SH-SY5Y (cell line): Measurements from ENCODE around the gene HMGXB3.

Source experiments
- GATA2 ChIP-seq: IDR thresholded peaks from 2 replicates; pipeline ENCODE4 v1.6.1; 2011; ENCODE audit warnings: mild to moderate bottlenecking, low read depth, low read length
- GATA3 ChIP-seq: IDR thresholded peaks from 2 replicates; pipeline ENCODE4 v1.6.1; 2011; ENCODE audit warnings: low read depth, mild to moderate bottlenecking, low read length, moderate library complexity

Gene HMGXB3

DNA sequence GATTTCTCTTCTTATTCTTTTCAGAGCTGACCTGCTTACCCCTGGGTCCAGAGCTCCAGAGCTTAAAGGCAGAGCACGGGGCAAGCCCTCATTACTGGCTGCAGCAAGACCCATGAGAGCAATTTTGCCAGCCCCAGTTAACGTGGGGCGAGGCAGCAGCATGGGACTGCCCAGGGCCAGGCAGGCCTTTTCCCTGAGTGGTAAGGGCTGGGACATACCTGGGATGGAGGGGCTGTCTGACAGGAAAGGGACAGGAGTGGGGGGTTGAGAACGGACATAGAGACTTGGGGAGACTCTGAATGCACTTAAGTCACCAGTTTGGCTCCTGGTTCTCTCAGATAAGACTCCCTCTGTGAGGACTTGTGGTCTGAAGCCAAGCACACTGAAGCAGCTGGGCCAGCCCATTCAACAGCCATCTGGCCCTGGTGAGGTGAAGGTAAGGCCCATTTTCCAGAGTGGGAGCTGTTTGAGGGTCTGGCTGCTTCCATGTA, 26.2 kb downstream of the HMGXB3 start:
- no peak for TF ChIP-seq GATA2
- TF ChIP-seq GATA3, result no peak

DNA sequence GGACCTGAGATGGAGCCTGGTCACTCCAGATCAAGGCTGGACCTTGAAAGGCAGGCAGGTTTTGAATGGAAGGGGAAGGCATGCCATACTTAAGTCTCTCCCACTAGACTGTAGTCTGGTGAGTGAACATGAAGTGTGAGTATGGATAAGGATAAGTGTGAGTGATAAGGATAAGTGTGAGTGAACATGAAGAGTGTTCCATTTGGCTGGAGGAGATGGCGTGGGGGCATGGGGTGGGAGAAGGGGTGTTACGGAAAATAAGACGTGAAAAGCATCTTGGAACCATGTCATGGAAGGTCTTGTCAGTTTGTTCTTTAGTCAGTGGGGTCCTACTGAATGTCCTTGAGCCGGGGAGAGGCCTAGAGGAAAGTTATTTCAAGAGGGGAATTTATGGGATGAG, 32.8 kb downstream of the HMGXB3 start:
- TF ChIP-seq GATA3, result no peak
- no peak for TF ChIP-seq GATA2

DNA sequence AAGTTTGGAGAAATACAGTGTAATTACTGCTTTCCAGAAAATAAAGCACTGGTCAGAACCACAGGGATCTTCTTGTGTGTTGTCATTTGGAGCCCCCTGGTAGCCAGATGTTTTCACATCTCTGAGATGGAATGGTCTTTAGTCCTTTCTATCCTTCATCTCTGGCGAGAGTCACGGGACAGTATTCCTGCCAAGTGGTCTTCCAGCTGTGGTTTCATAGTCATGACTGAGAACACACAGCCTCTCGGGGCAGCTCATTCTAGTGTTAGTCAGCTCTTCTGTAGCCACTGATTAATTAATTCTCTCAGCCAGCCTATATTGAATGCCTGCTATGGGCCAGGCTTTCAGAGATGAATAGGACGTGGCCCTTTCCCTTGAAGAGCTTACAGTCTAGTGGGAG, 34.1 kb downstream of the HMGXB3 start:
- no peak for TF ChIP-seq GATA2
- no peak for TF ChIP-seq GATA3

DNA sequence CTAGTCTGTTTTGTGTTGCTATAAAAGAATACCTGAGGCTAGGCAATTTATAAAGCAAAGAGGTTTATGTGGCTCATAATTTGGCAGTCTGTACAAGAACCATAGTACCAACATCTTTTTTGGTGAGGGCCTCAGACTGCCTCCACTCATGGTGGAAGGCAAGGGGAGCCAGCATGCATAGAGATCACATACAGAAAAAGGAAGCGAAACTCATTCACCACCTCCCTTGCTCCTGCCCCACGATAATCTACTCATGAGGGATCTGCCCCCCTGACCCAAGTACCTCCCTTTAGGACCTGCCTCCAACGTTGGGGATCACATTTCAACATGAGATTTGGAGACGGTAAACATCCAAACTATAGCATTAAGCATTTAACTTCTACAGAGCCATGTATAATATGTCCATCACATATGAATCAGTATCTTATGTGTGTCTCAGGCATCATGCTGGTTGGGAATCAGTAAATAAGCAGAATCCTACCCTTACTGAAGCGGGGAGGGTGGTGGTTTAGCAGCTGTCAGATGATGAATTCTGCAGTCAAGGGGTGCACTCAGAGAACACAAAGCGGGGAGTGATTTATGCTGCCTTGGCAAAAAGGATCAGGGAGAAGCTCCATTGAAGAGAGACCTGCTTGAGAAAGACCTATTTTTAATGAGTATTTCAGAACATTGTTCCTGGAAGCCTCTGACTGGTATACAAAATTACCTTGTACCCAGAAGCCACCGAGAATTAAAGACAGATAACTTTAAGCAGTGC, 34.8 kb downstream of the HMGXB3 start:
- TF ChIP-seq GATA3, result no peak
- no peak for TF ChIP-seq GATA2

DNA sequence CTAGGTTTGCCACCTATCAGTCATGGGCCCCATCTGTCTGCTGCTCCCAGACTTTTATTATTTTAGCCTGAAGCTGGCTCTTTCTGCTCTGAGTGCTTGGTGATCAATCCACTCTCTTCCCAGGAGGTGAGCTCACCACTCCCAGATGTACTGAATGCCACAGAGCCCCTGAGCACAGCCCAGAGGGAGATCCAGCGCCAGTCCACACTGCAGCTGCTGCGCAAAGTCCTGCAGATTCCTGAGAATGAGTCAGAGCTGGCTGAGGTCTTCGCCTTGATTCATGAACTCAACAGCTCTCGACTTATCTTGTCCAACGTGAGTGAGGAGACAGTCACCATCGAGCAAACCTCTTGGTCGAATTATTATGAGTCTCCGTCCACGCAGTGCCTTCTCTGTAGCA, 36.0 kb downstream of the HMGXB3 start:
- TF ChIP-seq GATA2, result no peak
- TF ChIP-seq GATA3, result no peak

DNA sequence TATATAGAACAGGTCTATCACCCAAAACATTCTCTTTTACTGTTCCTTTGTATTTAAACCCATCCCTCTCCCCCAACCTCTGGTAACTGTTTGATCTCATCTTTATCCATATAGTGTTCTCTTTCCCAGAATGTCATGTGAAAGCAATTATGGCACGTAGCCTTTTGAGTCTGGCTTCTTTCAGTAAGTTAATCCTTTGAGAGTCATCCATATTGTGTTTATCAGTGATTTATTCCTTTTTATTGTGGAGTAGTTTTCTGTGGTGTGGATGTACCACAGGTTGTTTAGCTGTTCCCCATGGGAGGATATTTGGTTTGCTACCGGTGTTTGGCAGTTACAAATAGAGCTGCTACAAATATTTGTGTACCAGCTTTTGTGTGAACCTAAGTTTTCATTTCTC, 38.0 kb downstream of the HMGXB3 start:
- TF ChIP-seq GATA3, result no peak
- TF ChIP-seq GATA2, result no peak

DNA sequence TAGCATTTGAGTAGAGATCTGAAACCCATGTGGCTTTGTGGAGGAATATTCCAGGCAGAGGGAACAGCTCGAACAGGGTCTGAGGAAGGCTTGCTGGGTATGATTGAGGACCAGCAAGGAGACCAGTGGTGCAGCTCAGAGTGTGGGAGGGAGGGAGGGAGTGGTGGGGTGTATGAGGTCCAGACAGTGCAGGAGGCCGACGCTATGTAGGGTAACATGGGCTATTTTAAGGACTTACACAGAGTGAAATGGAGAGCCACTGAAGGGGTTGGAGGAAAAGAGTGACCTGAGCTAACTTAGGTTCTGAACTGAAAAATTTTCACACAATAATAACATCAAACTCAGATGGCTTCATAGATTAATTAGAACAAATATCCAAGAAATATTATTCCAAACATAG, 41.9 kb downstream of the HMGXB3 start:
- TF ChIP-seq GATA2, result no peak
- TF ChIP-seq GATA3, result no peak

DNA sequence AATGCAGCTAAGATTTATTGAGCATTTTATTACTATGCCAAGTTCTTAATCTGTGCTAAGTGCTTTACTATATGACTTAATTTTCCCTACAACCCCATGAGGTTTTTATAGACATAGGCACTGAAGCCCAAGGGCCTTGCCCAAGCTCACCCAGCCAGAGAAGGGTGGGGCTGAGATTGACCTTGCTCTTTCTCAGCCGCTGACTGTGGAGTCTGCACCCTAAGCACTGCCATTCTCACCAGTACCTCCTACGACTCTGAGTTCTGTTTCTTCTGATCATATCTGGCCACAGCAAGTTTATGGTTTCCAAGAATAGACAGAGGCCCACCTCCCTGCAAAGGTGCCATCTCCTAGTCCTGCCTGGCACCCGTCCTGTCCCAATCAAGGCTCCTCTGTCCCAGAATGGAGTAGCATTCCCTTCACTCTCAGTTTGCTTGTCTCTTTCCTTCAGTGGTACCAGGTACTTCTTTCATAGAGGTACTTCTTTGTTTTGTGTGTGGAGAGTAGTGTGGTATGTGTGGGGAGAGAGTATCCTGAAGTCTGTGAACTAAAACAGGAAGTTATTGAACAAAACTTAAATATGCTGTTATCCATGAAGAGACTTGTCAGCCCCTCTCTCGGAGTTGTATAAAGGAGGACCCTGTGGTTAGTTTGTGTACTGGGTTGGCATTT, 43.3 kb downstream of the HMGXB3 start:
- TF ChIP-seq GATA2 (no peak), GATA3 (no peak)

DNA sequence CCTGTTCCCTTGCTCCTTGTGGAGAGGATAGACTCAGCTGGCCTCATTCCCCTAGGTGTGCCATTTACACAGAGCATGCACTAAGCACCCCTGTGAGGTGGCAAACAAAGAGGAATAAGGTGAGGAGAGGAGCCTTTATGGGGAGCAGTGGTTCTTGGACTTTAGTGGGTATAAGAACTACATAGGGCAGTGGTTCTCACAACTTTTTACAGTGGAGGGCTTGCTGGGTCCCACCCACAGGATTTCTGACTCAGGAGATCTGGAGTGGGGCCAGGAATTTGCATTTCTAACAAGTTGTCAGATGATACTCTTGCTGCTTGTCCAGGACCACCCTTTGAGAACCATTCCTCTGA, 43.8 kb downstream of the HMGXB3 start:
- TF ChIP-seq GATA2 (no peak), GATA3 (no peak)

DNA sequence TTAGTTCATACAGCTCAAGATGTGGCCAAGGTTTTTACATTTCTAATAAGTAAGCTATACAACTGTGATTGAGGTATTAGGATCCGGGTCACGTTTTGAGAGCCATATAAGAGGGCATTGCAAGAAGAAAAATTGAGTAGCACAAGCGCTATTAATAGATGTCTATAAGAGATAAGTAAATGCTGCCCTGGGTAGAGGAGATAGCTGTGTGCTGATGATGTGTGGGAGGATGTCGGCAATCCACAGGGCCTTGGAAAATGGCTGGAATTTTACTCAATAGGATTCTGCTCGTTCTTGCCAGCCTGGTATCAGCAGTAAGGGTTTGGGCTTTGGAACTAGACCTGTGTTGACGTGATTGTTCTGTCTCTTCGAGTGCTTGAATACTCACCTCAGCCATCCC, 44.2 kb downstream of the HMGXB3 start:
- no peak for TF ChIP-seq GATA3
- TF ChIP-seq GATA2, result no peak

DNA sequence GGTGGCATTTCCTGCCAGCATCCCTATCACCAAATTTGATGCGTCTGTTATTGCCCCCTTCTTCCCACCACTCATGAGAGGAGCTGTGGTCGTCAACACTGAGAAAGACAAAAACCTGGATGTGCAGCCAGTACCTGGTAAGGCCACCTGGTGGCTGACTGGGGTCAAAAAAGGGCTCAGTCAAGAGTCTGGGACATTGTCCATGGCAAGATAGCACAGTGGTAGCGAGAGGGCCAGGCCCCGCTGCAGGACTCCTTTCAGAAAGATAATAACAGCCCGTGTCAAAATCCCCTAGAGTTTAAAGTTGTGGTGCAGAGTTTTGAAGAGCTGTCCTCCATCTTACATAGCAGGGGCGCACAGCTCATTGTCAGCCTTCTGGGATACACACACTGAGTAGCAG, 45.0 kb downstream of the HMGXB3 start:
- no peak for TF ChIP-seq GATA2
- TF ChIP-seq GATA3, result no peak

DNA sequence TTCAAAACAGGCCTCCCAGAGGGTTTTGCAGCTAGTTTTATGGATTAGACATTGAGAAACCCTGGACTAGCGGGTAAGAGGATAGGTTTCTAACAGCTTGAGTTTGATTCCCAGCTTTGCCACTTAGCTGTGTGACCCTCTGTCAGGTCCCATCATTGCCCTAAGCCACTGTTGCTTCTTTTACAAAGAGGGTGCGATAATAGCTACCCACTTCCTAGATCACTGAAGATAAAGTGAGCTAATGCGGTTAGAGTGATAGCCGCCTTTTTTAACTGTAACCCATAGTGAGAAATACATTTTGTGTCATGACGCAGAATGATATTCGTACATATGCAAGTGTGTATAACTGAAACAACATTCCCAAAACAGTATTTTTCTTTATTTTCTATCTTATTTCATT, 45.5 kb downstream of the HMGXB3 start:
- no peak for TF ChIP-seq GATA2
- no peak for TF ChIP-seq GATA3

DNA sequence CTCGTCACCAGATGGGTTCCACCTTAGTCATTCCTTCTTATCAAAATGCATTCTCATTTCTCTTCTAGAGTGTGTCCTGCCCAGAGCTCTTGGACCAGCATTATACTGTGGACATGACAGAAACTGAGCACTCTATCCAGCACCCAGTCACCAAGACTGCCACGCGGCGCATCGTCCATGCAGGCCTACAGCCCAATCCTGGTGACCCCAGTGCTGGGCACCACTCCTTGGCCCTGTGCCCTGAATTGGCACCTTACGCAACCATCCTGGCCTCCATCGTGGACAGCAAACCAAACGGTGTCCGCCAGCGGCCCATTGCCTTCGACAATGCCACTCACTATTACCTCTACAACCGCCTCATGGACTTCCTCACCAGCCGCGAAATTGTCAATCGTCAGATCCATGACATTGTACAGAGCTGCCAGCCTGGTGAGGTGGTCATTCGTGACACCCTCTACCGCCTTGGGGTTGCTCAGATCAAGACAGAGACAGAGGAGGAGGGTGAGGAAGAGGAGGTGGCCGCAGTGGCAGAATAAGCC, 51.2 kb downstream of the HMGXB3 start:
- TF ChIP-seq GATA2, result no peak
- TF ChIP-seq GATA3, result no peak

DNA sequence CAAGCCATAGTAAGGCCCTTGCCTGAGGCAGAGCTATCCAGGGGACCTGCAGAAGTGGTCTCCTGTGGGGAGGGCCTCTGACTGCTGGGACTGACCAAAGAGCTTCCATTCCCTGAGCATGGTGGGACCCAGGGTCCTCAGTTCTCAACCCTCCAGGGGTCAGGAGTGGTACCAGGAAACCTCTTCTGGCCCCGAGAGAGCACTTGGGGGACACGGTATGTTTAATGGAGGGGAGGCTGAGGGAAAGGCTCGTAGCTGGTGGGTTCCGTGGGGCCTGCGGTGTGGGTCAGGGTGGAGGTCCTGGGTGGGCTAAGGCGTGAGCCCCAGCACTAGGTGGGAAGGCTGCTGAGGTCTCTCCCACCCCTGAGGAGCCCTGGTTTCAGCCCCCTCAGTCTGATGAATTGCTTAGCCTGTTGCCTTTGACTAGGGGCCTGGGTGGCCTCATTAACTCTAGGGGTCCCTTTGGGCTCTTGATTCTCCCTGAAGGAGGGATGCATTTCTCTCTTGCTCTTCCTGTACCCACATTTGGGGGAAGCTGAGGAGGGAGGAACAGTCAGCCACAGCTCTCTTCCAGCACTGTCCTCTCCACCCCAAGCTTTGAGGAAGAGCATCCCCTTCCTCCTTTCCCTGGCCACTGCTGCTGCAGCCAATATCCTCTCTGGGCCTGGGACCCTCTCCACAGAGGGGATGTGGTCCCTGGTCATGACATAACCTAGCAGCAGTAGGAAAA, 51.9 kb downstream of the HMGXB3 start:
- TF ChIP-seq GATA3, result no peak
- TF ChIP-seq GATA2, result no peak
